Inflammatory macrophage treated with lipopolysaccharide for 4 hours (primary cell): Measurements from ENCODE around the gene SNRPA.
A peak's percentile ranks its signal among the peaks of the same experiment; 100 is the strongest.
"Not testable (repeated sequence)": the region's sequence is repeated elsewhere in the genome, so short reads cannot be mapped to it uniquely, and the experiment has no call there.

Source experiments
- DNase-seq: peaks from one replicate; pipeline ENCODE4 v3.0.0-alpha.2; 2020

The SNRPA gene

DNA sequence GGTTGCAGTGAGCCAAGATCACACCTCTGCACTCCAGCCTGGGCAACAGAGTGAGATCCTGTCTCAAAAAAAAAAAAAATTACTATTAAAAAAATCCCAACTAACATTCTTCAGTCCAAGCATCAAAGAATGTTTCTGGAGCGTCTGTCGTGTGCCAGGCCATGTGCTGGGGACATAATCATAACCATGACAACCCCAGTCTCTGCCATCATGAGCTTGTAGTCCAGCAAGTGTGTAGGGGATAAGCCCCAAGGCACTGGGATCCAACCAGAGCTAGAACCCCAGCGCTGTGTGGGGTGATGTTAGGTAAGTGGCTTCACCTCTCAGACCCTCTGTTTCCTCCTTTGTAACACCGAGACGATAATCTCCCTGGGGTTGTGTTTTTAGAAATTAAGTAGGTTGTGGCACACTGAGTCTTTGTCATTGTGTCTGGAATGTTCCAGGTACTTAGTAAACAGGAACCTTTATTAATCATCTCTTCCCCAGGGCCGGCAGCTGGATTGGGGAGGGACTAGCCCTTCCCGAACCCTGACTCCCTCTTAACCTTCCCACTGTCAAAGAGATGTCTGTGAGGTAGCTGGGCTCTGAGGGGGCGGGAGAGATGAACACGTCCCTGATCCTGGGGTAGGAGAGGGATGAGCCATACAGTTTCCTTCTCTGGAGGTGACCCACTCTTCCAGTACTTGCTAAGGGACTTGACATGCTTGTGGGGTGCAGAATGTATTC, 28.9 kb upstream of the SNRPA start:
- DNase-seq = no peak

DNA sequence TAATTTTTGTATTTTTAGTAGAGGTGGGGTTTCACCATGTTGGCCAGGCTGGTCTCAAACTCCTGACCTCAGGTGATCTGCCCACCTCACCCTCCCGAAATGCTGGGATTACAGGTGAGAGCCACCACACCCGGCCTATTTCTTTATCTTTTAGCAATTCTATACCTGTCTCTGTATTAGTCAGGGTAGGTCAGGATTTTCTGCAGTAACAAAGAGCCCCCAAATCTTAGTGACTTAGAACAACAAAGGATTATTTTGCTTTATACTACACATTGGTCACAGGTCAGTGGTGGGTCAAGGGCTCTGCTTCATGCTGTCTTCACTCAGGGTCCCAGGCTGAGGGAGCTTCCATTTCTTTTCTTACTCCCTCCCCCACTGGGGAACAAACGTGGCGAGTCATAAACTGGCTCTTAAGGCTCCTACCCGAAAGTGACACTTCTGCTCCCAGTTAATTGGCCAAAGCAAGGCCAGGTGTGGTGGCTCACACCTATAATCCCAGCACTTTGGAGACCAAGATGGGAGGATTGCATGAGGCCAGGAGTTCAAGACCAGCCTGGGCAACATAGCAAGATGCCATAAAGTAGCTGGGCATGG, 27.2 kb upstream of the SNRPA start:
- no peak for DNase-seq

DNA sequence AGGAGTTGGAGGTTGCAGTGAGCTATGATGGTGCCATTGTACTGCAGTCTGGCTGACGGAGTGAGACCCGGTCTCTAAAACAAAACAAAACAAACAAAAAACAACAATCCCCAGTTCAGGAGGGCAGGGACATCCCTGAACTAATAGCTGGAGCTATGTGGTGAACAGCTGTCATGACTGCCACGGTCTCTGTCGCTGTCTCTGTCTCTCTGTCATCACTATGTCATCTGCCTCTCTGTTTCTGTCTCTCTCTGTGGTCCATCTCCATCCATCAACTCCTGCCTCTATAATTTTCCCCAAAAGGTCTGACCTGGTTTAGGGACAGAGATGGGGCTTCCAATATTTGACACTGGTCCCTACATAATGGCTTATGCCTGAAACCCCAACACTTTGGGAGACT, 26.7 kb upstream of the SNRPA start:
- DNase-seq = no peak

DNA sequence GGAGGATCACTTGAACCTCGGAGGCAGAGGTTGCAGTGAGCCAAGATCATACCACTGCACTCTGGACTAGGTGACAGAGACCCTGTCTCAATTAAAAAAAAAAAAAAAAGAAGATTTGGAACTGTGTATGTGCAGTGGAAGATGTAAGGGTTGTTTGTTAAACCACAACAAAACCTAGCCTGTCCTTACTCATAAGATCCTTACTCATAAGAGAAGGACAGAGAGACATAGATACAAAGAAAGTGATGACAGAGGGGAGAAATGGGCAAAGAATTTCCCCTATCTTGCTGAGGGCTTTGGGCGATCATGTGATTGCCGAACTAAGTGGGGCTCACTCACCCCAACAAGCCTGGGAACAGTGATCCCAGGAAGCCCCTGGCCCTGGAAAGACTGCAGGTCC, 26.1 kb upstream of the SNRPA start:
- DNase-seq = no peak

DNA sequence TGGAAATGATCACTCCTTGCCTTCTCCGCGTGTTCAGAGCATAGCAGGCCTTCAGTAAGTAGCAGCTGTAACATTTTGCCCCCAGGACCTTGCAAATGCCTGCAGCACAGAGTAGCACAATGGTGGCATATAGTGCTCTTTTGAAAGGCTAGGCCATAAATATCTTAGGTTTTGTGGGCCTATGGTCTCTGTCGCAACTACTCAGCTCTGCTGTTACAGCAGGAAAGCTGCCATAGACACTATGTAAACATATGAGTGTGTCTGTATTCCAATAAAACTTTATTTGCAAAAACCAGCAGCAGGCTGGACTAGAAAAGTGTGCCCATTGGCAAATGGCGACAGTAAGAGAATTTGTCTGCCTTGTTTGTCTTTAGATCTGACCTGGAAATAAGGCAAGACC, 24.7 kb upstream of the SNRPA start:
- DNase-seq = no peak

DNA sequence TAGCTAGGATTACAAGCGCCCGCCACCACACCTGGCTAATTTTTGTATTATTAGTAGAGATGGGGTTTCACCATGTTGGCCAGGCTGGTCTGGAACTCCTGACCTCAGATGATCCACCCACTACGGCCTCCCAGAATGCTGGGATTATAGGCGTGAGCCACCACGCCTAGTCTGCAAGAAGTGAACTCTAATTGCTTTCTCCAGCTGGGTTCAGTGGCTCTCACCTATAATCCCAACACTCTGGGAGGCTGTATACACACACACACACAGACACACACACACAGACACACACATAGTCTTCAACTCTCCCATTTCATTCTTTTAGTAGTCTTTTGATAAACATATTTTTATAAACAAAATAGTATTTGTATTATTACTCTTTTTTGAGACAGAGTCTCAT, 20.9 kb upstream of the SNRPA start:
- DNase-seq = not testable (repeated sequence)

DNA sequence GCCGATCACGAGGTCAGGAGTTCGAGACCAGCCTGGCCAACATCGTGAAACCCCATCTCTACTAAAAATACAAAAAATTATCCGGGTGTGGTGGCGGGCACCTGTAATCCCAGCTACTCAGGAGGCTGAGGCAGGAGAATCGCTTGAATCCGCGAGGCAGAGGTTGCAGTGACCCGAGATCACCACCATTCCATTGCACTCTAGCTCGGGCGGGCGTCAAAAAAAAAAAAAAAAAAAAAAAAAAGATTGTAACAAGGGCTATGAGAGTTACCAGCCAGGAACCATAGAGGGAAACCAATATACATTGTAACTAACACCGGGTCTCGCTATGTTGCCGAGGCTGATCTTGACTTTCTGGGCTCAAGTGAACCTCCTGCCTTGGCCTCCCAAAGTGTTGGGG, 18.7 kb upstream of the SNRPA start:
- DNase-seq = not testable (repeated sequence)

DNA sequence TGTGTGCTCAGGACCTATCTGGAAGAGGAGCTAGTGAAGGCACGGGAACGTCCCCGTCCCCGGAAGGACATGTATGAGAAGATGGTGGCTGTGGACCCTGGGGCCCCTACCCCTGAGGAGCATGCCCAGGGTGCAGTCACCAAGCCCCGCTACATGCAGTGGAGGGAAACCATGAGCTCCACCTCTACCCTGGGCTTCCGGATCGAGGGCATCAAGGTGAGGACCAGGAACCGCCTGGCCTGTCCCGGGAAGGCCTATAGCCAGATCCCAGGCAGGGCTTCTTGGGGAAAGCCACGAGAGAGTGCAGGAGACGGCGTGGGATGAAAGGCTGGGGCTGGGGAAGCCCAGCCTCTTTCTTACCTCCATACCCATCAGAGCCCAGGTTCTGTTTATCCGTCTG, 17.9 kb upstream of the SNRPA start:
- no peak for DNase-seq

DNA sequence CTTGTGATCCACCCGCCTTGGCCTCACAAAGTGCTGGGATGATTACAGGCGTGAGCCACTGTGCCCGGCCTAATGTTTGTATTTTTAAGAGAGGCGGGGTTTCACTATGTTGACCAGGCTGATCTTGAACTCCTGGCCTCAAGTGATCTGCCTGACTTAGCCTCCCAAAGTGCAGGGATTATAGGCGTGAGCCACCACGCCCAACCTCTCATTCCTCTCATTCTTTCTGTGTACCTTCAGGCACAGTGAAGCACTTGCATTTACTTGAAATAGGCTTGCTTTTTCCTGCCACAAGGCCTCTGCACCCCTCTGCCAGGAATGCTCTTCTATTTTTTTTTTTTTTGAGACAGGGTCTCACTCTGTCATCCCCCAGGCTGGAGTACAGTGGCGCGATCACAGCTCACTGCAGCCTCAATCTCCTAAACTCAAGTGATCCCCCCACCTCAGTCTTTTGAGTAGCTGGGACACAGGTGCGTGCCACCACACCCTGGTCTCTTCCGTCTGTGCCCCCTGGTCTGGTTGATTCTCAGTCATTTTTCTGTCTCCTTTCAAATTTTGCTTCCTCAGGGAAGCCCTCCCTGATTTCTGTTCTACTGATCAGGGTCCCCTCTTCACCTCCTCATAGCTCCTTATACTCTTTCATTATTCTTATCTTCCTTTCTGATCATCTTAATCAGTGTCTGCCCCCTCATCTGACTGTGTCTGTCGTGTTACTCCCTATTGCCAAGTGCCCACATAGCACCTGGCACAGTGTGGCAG, 15.8 kb upstream of the SNRPA start:
- no peak for DNase-seq

DNA sequence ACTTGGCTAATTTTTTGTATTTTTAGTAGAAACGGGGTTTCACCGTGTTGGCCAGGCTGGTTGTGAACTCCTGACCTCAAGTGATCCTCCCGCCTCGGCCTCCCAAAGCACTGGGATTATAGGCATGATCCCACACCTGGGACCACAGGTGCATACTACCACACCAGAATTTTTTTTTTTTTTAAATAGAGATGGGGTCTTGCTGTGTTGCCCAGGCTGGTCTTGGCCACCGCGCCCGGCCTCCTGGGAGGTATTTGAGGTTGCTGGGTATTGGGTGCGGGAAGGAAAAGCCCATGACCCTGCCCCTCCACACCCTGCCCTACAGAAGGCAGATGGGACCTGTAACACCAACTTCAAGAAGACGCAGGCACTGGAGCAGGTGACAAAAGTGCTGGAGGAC, 14.3 kb upstream of the SNRPA start:
- DNase-seq = no peak

DNA sequence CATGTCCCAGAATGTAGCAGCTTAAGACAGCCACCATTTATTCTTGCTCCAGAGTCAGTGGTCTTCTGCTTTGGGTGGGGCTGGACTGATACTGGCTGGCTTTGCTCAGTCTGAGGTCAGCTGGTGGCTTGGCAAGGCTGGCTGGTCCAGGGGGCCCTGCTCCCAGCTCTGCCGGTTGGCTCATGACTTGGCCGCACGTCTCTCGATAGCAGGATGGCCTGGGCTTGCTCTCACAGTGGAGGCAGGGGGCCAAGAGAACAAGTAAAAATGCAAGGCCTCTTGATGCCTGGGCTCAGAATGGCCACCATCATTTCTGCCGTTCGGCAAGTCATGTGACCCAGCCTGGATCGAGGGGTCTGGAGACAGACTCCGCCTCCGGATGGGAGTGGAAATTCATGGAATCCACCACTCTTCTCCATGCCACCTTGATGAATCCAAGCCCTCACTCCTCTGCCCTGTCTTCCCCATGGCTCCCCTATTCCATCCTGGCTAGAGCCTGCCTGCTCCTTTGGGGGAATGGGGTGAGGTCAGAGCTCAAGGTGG, 13.8 kb upstream of the SNRPA start:
- no peak for DNase-seq

DNA sequence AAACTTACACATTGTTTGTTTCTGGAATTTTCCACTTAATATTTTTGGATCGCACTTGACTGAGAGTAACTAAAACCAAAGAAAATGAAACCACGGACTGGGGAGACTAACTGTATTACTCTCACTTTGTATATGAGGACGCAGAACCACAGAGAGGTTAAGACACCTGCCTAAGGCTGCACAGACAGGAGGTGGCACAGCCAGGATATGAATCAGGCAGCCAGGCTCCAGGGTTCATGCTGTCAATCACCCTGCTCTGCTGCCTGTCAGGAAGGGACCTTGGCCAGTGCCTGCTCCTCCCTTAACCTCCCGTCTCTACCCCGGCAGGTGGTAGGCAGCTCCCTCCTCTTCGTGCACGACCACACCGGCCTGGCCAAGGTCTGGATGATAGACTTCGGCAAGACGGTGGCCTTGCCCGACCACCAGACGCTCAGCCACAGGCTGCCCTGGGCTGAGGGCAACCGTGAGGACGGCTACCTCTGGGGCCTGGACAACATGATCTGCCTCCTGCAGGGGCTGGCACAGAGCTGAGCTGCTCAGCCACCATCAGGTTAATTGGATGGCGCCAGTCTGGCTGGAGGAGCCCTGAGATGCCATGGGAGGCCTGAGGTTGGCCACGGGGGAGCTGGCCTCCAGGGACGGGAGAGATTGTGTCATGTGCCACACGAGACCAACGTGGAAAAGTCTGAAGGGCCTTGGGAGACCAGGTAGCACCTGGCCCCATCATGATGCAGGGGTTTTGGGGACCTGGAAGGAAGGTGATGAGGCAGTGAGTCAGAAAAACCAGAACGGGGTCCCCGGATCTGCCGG, 11.8 kb upstream of the SNRPA start:
- DNase-seq = no peak

DNA sequence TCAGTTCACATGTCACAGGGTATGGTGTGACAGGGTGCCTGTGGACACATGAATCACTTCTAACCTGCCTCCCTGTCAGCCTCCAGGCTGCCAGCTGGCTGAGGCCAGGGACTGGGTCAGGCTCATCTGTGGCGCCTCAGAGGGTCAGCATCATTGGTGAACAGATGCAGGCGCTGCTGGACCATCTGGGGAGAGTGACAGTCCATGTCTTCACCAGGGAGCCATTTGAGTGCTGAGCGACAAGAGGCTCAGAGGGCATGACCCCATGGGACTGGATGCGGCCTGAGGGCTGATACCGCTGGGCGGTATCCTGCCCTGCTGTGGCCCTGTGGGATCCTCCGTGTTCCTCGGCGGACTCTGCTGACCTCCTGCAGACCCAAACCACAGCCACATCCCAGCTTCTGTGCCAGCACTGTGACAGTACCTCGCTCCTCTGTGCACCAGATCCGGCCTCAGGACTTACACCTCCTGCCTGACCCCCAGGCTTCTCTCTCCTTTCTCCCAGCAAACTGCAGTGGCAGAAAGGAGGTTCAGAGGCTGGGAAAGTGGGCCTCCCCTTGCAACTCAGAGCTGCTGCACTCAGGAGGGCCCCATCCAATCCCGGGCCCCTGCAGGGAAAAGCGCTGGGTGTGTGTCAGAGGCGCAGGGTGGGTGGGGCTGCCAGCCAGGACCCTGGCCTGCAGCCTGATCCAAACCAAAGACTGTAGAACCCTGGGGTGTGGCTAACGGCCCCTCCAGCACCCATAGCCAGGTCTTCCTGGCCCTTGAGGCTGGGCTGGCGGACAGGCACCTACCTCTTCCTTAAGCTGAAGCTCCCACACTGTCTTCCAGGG, 10.9 kb upstream of the SNRPA start:
- DNase-seq = no peak

DNA sequence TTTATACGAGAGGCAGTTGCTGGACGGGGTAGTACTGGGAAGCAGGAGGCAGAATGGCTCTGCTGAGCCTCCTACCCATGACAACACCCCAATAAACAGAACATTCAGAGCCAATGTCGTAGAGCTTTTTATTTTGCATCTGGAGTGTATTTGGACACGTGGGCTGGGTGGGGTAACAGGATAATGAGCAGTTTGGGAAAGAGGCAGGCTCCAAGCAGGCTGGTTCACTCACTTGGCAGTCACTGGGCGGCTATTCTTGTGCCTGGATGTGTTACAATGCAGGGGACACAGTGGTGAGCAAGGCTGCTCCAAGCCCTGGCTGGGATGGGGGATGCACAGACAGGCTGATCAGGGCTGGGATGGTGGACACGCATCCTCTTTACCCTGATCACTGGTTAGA, 10.3 kb upstream of the SNRPA start:
- no peak for DNase-seq

DNA sequence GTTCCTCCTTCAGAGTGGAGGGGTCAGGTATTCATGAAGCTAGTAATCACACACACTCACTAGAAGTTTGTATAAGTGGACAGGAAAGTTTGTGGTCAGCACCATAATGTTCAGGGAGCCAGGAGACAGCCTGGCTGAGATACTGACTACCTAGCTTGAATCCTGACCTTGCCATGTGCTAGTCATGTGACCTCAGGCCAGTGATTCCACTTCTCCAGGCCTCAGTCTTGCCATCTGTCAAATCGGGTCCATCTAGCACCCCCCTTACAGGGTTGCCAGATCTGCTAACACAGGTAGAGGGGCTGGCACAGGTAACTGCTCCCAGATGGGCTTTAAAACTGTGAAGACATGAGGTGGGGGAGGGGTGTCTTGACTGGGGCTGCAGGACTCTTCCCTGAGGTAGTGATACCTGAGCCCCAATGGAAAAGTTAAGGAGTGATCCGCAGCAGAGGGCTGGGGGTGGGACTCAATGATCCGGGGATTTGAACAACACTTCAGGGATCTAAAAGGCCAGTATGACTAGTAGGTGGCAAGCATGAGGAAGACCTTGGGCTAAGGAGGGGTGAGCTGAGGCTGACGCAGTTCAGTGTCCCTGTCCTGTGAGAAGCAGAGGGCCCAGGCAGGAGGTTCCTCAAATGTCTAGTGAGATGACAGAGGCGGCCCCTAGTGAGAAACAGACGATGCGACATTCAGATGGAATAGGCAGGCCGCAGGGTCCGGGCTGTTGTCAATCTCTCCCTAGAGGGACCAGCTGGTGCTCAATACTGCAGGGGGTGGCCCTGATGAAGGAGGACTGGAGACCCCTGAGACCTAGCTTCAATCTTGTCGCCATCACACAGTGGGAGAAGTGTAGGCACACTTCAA, 9.2 kb upstream of the SNRPA start:
- peak; percentile 35 for DNase-seq

DNA sequence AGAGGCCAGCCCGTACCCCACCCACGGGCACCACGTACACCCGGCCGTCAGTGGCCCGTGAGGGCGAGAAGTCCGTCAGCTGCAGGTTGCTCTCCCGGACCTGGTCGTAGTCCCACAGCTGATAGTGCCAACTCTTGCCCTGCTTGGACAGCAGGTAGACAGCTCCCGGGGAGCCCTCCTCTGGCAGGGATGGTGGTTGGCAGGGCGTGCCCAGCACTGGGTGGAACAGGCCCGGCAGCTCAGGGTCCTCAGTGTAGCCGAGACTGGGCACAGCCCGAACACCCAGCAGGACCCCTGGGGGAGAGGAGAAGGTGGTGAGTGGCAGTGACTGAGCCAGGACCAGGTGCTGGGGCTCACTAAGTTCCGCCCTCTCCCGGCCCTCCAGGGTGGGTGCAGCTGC, 8.5 kb upstream of the SNRPA start:
- no peak for DNase-seq

DNA sequence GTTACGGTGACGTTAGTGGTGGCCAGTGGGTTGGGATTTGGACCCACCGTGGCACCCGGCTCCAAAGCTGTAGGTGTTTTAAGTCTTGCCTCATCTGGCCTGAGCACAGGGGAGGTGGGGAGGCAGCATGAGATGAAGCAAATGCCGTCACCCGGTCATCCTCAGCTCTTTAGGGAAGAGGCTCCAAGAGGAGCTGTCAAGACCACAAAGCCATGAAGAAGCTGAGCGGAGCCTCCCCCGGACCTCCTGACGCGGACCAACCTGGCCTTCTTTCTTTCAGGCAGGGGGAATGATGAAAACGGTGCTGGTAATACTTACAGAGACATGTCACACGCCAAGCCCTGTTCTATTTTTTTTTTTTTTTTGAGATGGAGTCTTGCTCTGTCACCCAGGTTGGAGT, 8.1 kb upstream of the SNRPA start:
- DNase-seq = no peak

DNA sequence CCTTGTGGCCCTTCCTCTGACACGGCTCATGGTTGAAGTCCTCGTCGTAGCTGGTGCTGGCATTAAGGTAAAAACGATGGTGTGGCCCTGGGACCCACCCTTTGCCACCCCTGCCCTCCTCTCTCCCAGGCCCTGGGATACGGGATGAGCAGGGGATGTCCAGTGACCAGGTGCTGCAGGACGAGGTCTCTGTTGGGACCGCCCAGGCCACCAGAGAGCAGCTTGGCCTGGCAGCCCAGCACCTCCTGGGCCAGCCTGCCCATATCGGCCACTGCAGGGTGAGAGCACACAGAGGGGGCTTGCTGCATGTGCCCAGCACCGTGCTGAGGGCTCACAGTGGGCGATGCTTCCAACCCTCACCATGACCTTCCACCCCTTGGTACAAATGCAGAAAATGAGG, 7.1 kb upstream of the SNRPA start:
- no peak for DNase-seq

DNA sequence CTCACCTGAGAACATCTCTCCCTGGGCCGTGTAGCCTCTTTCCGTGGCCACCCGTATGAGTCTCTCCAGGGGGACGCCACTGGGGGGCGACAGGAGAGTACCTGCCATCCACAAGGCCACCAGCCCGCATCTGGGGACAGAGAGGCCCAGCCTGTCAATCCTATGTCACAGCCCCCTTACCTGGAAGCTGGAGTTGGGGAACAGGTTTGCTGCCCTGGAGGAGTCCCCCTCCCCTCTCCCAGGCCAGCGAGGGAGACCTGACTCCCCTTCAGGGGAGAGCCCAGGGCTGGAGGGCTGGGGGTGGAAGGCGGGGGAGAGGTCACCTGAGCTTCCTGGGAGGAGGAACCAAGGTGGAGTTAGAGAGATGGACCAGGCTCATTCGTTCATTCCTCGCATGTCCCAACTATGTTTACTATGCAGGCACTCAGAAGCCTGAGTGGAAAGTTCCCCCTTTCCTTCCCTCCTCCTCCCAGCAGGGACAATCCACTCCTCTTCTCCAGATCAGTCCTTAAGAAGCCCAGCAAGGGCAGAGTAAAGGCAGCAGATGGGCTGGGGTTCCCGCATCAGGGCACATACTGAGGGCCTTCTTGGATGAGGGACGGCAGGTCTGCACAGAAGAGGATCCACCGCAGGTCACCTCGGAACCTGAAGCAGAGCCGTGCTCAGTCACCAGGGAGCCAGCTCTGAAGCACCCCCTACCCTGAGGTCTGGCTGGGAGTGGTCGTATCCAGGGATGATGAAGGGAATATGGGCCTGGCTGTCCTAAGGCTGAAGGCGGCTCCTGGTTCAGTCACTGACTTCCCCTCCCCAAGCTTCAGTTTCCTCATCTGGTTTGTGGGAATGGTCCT, 6.2 kb upstream of the SNRPA start:
- DNase-seq = no peak

DNA sequence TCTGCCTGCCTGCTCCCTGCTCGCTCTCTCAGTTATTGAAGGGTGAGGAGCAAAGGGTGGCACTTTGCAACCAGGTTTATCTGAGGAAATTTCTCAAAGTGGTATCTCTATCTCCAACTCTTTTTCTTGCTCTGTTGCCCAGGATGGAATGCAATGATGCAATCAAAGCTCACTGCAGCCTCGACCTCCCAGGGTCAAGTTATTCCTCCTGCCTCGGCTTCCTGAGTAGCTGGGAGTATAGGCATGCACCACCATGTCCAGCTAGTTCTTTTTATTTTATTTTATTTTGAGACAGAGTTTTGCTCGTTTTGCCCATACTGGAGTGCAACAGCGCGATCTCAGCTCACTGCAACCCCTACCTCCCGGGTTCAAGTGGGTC, 5.6 kb upstream of the SNRPA start:
- no peak for DNase-seq
